Osteoblast (primary cell): ENCODE data around the gene BTBD1. TPM values are rescaled to one million over a fixed set of nuclear protein-coding genes. Genes with fewer than 3 reads are reported as not detected.

Experiments
- DNase-seq: peaks from one replicate; pipeline ENCODE4 v3.0.0; 2011; ENCODE audit warnings: low spot score, mixed read lengths; ENCODE audit not compliant: insufficient read length; ENCODE audit errors: missing footprints
- H2AFZ ChIP-seq: 2 replicates; pipeline ENCODE4 v1.6.0; 2011; ENCODE audit warnings: mild to moderate bottlenecking, low read length
- H3K27ac ChIP-seq: 2 replicates; pipeline ENCODE4 v1.5.1; 2011; ENCODE audit warnings: mild to moderate bottlenecking, low read depth, low read length, moderate library complexity
- H3K27me3 ChIP-seq: 2 replicates; pipeline ENCODE4 v1.6.0; 2012; ENCODE audit warnings: mild to moderate bottlenecking, control low read depth, inconsistent platforms, low read length, moderate library complexity; ENCODE audit not compliant: insufficient read depth
- H3K36me3 ChIP-seq: 2 replicates; pipeline ENCODE4 v1.5.1; 2011; ENCODE audit warnings: mild to moderate bottlenecking, low read length, control low read depth, moderate library complexity; ENCODE audit not compliant: insufficient read depth
- H3K4me1 ChIP-seq: 2 replicates; pipeline ENCODE4 v1.5.1; 2011; ENCODE audit warnings: mild to moderate bottlenecking, low read length, control low read depth, moderate library complexity; ENCODE audit not compliant: insufficient read depth
- H3K4me2 ChIP-seq: 2 replicates; pipeline ENCODE4 v1.6.0; 2011; ENCODE audit warnings: mild to moderate bottlenecking, low read length; ENCODE audit not compliant: insufficient read depth
- H3K4me3 ChIP-seq: fragments of 200-600 bp; sonication (generic); 3 replicates; pipeline ENCODE4 v1.5.1; 2012; ENCODE audit warnings: mild to moderate bottlenecking, low read length, inconsistent platforms; ENCODE audit not compliant: insufficient read depth
- H3K79me2 ChIP-seq: 2 replicates; pipeline ENCODE4 v1.6.0; 2012; ENCODE audit warnings: mild to moderate bottlenecking, low read length, control low read depth, inconsistent platforms; ENCODE audit not compliant: insufficient read depth
- H3K9me3 ChIP-seq: 2 replicates; pipeline ENCODE4 v1.5.1; 2011; ENCODE audit warnings: low read depth, low read length, control low read depth
- H4K20me1 ChIP-seq: 2 replicates; pipeline ENCODE4 v1.6.0; 2012; ENCODE audit warnings: mild to moderate bottlenecking, low read length, control low read depth; ENCODE audit not compliant: insufficient read depth
- CTCF ChIP-seq: IDR thresholded peaks from 2 replicates; pipeline ENCODE4 v1.5.1; 2011; ENCODE audit warnings: mild to moderate bottlenecking, low read depth, low read length, moderate library complexity; ENCODE audit errors: extremely low read depth
- total RNA-seq: library from RNA; depleted of rRNA; stranded (reverse); fragments of >200 nt; gene quantifications from 2 replicates; pipeline ENCODE4 v1.2.3, GENCODE V29; 2012

Gene BTBD1
- total RNA-seq, 1 donor, result 88.3 TPM

GRCh38 chr15:82986442-82986780, 80.6 kb downstream of the BTBD1 start:
- Histone ChIP-seq H4K20me1 (peaks cover 2% of the 10 kb centered on the region), H3K4me1 (peaks cover 11% of the 10 kb centered on the region), H3K4me3 (peak overlapping the region; percentile 79), H2AFZ (peak overlapping the region; percentile 98), H3K27me3 (no peaks in the 10 kb centered on the region), H3K4me2 (peak overlapping the region; percentile 88), H3K9me3 (no peaks in the 10 kb centered on the region), H3K79me2 (peaks cover 16% of the 10 kb centered on the region), H3K36me3 (peaks cover 12% of the 10 kb centered on the region), H3K27ac (peak overlapping the region; percentile 81)
- peak; percentile 81 for DNase-seq
- TF ChIP-seq CTCF, result no peak

DNA sequence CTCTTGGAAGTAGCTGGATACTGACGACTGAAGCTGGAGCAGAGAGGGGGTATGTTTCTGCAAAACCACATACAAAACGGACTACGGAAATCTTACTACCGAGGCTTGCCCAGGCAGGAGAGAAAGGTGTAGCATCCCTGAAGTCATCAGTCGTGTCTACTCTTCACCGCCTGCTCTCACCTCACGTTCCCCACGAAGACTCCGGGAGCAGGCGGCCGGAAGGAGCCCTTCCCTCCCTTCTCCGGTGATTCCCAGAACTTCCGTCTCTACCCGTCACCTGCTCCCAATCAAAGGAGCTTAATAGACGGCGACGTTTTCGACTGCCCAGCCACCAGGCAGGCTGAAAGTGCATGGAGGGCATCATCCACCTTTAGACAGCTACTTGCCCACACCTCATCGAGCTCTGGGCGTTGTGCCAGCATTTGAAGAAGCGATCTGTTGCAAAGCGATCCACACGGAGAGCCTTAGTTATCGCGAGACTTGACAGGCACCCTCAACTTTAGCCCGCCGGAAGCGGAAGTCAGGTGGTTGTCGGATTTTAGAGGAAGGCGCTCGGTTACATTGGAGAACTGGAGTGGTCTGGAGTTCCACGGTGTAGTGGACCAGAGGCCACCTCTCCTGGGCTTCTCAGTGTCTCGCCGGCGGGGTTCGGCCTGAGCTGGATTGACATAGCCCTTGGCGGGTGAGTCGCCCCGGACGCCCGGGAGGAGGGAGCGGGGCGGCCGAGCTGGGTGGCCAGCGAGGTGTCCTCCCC, 81.2 kb downstream of the BTBD1 start, which contains the start of gene RAMAC:
TSS of gene RAMAC (plus strand) at position 523 of the 754 bp plus-strand sequence. CDS start 2,809 bp downstream, outside the sequence.
- peaks cover 12% of the 10 kb centered on the region for H3K36me3 ChIP-seq
- H3K4me1 ChIP-seq, result peaks cover 11% of the 10 kb centered on the region
- peak; percentile 94 for DNase-seq
- H3K27me3 ChIP-seq, result no peaks in the 10 kb centered on the region
- peak within 1 kb of the TSS; percentile 81 for H3K27ac ChIP-seq
- peak within 1 kb of the TSS; percentile 88 for H3K4me2 ChIP-seq
- H4K20me1 ChIP-seq, result peaks cover 2% of the 10 kb centered on the region
- no peaks in the 10 kb centered on the region for H3K9me3 ChIP-seq
- peak within 1 kb of the TSS; percentile 79 for H3K4me3 ChIP-seq
- peak within 1 kb of the TSS; percentile 98 for H2AFZ ChIP-seq
- no peak for TF ChIP-seq CTCF
- peaks cover 16% of the 10 kb centered on the region for H3K79me2 ChIP-seq

GRCh38 chr15:82980981-82981380, 86.1 kb downstream of the BTBD1 start:
- Histone ChIP-seq H2AFZ (no peak overlapping the region), H3K36me3 (no peaks in the 10 kb centered on the region), H3K4me1 (peaks cover 6% of the 10 kb centered on the region), H3K4me2 (no peak overlapping the region), H3K4me3 (no peak overlapping the region), H3K9me3 (no peaks in the 10 kb centered on the region), H3K27me3 (no peaks in the 10 kb centered on the region), H3K79me2 (no peaks in the 10 kb centered on the region), H4K20me1 (no peaks in the 10 kb centered on the region), H3K27ac (no peak overlapping the region)
- DNase-seq, result no peak
- TF ChIP-seq CTCF, result no peak

DNA sequence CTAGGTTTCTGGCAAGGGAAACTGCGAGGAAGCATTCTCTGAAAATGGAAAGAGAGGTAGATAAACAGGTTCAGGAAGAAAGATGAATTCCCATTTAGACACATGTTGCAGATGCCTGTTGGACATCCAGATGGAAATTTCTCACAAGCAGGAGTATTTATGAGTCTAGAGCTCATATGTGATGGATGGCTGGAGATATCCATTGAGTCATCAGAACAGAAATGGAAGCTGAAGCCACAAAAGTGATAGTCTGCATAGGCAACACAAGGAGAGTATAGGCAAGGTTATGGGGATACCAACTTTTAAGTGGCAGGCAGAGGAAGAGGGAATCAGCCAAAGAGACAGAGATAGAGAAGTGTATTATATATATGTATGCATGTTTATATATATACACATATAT, 87.3 kb downstream of the BTBD1 start:
- no peak for TF ChIP-seq CTCF
- Histone ChIP-seq H3K4me2 (no peak overlapping the region), H3K27ac (no peak overlapping the region), H3K36me3 (no peaks in the 10 kb centered on the region), H3K9me3 (no peaks in the 10 kb centered on the region), H3K4me1 (no peaks in the 10 kb centered on the region), H4K20me1 (no peaks in the 10 kb centered on the region), H2AFZ (no peak overlapping the region), H3K4me3 (no peak overlapping the region), H3K27me3 (no peaks in the 10 kb centered on the region), H3K79me2 (no peaks in the 10 kb centered on the region)
- no peak for DNase-seq
